AG10803 (cell line): Measurements from ENCODE around the gene FTCD.
"Not testable (repeated sequence)": the region's sequence is repeated elsewhere in the genome, so short reads cannot be mapped to it uniquely, and the experiment has no call there.

Experiments used
- DNase-seq: peaks from one replicate; pipeline ENCODE4 v3.0.0; 2010; ENCODE audit warnings: low read depth
- H3K4me3 ChIP-seq: 2 replicates; pipeline ENCODE4 v1.5.1; 2011; ENCODE audit warnings: mild to moderate bottlenecking, low read length, control low read depth
- CTCF ChIP-seq: conservative IDR thresholded peaks from 2 replicates; pipeline ENCODE4 v1.5.1; 2011; ENCODE audit warnings: mild to moderate bottlenecking, low read length, control low read depth, inconsistent platforms

FTCD gene

GRCh38 chr21:46145159-46145839, 10.1 kb downstream of the FTCD start:
- no peak overlapping the region for H3K4me3 ChIP-seq
- no peak for DNase-seq
- no peak for TF ChIP-seq CTCF

- DNase-seq, result no peak
- H3K4me3 ChIP-seq, result no peak overlapping the region
- TF ChIP-seq CTCF, result no peak
Observed at GRCh38 chr21:46144464-46145070, 10.8 kb downstream of the FTCD start.

GRCh38 chr21:46142582-46143473, 12.6 kb downstream of the FTCD start:
- no peak for TF ChIP-seq CTCF
- H3K4me3 ChIP-seq, result no peak overlapping the region
- no peak for DNase-seq

GRCh38 chr21:46141767-46142581, 13.4 kb downstream of the FTCD start:
- no peak for TF ChIP-seq CTCF
- no peak for DNase-seq
- no peak overlapping the region for H3K4me3 ChIP-seq

- H3K4me3 ChIP-seq, DNase-seq: not testable (repeated sequence)
Observed at GRCh38 chr21:46140352-46141003, 14.9 kb downstream of the FTCD start.

GRCh38 chr21:46139686-46140085, 15.7 kb downstream of the FTCD start:
- DNase-seq, result no peak
- no peak overlapping the region for H3K4me3 ChIP-seq
- no peak for TF ChIP-seq CTCF
